HG03097 (cell line): ENCODE data around the gene CYLC1.

Experiments used
- ATAC-seq: cut with Tn5 transposase; IDR thresholded peaks from one replicate; pipeline ENCODE4 v1.9.1; 2021; ENCODE audit not compliant: unreplicated experiment, low FRiP score

CYLC1 gene, protein sequence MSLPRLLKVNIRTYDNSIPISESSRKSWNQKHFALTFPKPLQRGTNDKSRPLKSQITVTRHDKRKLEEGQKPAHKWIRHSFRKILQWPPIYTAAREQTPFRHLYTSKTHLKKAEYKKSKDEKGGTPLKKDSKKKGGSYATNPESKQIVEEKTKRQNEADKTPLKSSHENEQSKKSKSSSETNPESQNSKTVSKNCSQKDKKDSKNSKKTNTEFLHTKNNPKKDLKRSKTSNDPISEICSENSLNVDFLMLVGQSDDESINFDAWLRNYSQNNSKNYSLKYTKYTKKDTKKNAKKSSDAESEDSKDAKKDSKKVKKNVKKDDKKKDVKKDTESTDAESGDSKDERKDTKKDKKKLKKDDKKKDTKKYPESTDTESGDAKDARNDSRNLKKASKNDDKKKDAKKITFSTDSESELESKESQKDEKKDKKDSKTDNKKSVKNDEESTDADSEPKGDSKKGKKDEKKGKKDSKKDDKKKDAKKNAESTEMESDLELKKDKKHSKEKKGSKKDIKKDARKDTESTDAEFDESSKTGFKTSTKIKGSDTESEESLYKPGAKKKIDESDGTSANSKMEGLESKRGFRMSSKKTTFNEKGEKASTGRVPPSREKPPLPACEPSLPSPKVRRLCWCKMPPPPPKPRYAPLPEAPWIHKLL

DNA sequence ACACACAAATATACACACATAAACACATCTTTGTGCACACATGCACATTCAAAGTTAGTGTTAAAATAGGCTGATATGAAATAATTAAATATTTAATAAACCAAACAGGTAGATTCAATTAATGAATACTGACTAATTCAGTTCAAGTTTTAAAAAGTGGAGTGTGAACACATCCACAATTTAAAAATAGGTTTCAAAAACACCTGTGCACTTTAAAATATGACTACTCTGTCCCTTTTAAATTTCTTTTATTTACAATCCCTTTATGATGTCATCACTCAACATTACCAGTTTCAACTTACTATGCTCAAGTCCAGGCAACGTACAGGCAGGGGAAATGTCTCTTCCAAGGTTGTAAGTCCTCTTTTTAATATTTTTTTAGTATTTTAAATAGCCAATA lies at the start of gene CYLC1:
Gene CYLC1, plus strand, starts transcription at position 301 of the 400 bp plus-strand sequence. Its CDS starts 37 bp downstream, at position 338.
- ATAC-seq = no peak

DNA sequence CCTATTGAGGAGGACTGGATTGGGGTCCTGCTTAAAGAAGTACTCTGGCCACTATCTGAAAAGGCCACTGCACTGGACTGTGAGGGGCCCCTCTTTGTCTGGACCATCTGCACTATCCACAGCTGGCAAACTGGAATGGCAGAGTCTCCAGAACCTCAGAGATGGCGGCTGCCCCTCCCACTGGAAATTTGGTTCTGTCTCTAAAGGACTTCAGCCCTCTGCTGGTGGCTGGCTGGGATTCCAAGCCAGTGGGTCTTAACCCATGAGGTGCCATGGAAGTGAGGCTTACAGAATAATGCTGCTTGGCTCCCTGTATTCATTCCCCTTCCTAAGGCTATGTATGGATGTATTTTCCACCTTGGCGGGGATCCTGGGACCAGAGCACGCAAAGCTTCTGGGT lies 41.6 kb upstream of the CYLC1 start:
- no peak for ATAC-seq

DNA sequence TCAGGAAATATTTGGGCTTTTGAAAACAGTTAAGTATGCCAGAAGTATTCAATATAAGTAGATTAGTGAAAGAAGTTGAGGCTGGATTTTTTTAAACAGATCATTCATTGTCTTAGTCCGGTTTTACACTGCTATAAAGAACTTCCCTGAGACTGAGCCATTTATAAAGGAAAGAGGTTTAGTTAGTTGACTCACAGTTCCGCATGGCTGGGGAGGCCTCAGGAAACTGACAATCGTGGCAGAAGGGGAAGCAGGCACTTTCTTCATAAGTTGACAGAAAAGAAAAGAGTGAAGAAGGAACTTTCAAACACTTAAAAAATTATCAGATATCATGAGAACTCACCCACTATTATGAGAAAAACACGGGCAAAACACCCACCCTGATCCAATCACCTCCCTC lies 31.1 kb upstream of the CYLC1 start:
- no peak for ATAC-seq

GRCh38 chrX:83845397-83845796 lies 15.5 kb upstream of the CYLC1 start:
- peak; percentile 95 for ATAC-seq

DNA sequence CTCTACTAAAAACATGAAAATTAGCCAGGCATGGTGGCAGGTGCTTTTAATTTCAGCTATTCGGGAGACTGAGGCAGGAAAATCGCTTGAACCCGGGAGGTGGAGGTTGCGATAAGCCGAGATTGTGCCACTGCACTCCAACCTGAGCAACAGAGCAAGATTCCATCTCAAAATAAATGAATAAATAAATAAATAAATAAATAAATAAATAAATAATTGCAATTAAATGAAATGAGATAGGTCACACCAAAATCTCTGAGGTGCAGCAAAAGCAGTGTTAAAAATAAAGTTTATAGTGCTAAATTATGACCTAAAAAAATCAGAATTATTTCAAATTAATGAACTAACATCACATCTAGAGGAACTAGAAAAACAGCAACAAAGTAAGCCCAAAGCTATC lies 13.6 kb upstream of the CYLC1 start:
- ATAC-seq = no peak

GRCh38 chrX:83888585-83888984 lies 27.6 kb downstream of the CYLC1 start:
- ATAC-seq = no peak

- ATAC-seq = no peak
Observed at GRCh38 chrX:83892433-83892832, 31.5 kb downstream of the CYLC1 start.

DNA sequence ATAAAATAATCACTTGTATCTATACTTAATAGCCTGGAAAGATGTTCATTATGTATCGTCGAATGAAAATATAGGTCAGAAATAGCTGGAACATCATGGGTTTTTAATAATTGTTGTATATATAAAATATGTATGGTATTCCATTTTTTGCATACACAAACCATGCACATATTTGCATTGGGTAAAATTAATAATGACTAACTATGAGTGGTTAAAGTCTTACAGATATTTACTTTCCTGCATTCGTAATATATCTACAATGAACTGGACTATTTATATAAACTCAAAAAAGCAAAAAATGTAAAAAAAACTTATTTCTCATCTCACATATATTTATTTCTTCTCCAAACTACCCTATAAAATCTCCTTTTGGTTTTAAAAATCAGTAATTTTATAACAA lies 46.0 kb downstream of the CYLC1 start:
- ATAC-seq = no peak

DNA sequence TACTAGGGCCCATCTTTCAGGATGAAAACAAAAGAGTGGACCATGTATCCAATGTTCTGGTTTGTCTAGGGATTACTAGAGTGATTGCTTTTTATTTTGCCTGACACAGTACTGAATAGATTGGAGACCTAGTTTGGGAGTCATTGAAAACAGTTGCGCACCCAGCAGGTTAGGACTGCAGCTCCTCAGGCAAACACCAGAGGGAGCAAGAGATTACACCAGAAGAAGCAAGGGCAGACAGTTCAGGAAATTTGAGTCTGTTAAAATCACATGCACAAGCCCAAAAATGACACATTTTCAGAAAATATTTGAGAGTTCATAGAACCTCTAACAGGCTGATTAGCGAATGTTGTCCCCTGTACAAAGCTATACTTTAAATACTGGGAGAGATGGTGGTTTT lies 55.6 kb downstream of the CYLC1 start:
- no peak for ATAC-seq

- no peak for ATAC-seq
Observed at GRCh38 chrX:83934220-83934619, 73.3 kb downstream of the CYLC1 start.
